SU-DHL-6 (cell line): ENCODE measurements around the gene RAB31.

ENCODE experiments used
- H2AFZ ChIP-seq: fragments of 200-600 bp; sonication (generic); 2 replicates; pipeline ENCODE4 v1.6.1; 2014; ENCODE audit warnings: low read depth, mild to moderate bottlenecking, moderate library complexity, mixed read lengths, antibody characterized with exemption, low read length; ENCODE audit not compliant: severe bottlenecking
- H3F3A ChIP-seq: fragments of 200-600 bp; shearing (Covaris generic); 2 replicates; pipeline ENCODE4 v1.6.0; 2016; ENCODE audit warnings: antibody characterized with exemption, mild to moderate bottlenecking; ENCODE audit not compliant: insufficient read depth
- H3K27ac ChIP-seq: fragments of 200-600 bp; sonication (generic); 2 replicates; pipeline ENCODE4 v1.5.1; 2016; ENCODE audit warnings: low read depth, mild to moderate bottlenecking, low read length, moderate library complexity, mixed read lengths
- H3K27me3 ChIP-seq: fragments of 200-600 bp; sonication (generic), shearing (Covaris generic); 2 replicates; pipeline ENCODE4 v1.6.0; 2014; ENCODE audit warnings: mild to moderate bottlenecking, low read length
- H3K36me3 ChIP-seq: fragments of 200-600 bp; sonication (generic); 2 replicates; pipeline ENCODE4 v1.6.1; 2014; ENCODE audit warnings: mild to moderate bottlenecking, low read length, mixed read lengths
- H3K4me2 ChIP-seq: fragments of 300-600, 200-600 bp; shearing (Covaris generic), sonication (generic); 2 replicates; pipeline ENCODE4 v1.6.0; 2014; ENCODE audit warnings: low read length, low read depth, mild to moderate bottlenecking; ENCODE audit not compliant: poor library complexity, severe bottlenecking
- H3K4me3 ChIP-seq: fragments of 200-600 bp; sonication (generic); 2 replicates; pipeline ENCODE4 v1.5.1; 2014; ENCODE audit warnings: antibody characterized with exemption, low read length, mild to moderate bottlenecking, mixed read lengths; ENCODE audit not compliant: insufficient read depth, poor library complexity, severe bottlenecking
- H3K79me2 ChIP-seq: fragments of 200-600 bp; sonication (generic); 2 replicates; pipeline ENCODE4 v1.6.1; 2014; ENCODE audit warnings: mild to moderate bottlenecking, low read length, moderate library complexity; ENCODE audit not compliant: insufficient read depth
- H3K9ac ChIP-seq: fragments of 200-600 bp; sonication (generic); 2 replicates; pipeline ENCODE4 v1.7.0; 2014; ENCODE audit warnings: mild to moderate bottlenecking, low read length
- H3K9me2 ChIP-seq: fragments of 200-600 bp; sonication (generic); replicated peaks from 2 replicates; pipeline ENCODE4 v1.6.1; 2014; ENCODE audit warnings: low read length; ENCODE audit not compliant: insufficient read depth
- H3K9me3 ChIP-seq: fragments of 200-600 bp; sonication (generic); 2 replicates; pipeline ENCODE4 v1.6.1; 2014; ENCODE audit warnings: low read length, mixed read lengths; ENCODE audit not compliant: insufficient read depth
- H4K20me1 ChIP-seq: fragments of 200-600 bp; sonication (generic); 2 replicates; pipeline ENCODE4 v1.6.1; 2014; ENCODE audit warnings: low read depth, mild to moderate bottlenecking, antibody characterized with exemption, low read length, moderate library complexity, mixed read lengths
- EZH2phosphoT487 ChIP-seq: fragments of 200-600 bp; sonication (generic), shearing (Covaris generic); conservative IDR thresholded peaks from 2 replicates; pipeline ENCODE4 v1.6.1; 2018; ENCODE audit warnings: mild to moderate bottlenecking, antibody characterized with exemption, low read length, moderate library complexity, mixed read lengths
- TF ChIP-seq, protein P1 (sequence below): fragments of 200-600 bp; sonication (generic); IDR thresholded peaks from one replicate; pipeline ENCODE4 v1.5.1; 2017; ENCODE audit warnings: antibody characterized with exemption, mild to moderate bottlenecking, low read length, moderate library complexity; ENCODE audit not compliant: insufficient read depth, poor library complexity, severe bottlenecking

RAB31 gene

DNA sequence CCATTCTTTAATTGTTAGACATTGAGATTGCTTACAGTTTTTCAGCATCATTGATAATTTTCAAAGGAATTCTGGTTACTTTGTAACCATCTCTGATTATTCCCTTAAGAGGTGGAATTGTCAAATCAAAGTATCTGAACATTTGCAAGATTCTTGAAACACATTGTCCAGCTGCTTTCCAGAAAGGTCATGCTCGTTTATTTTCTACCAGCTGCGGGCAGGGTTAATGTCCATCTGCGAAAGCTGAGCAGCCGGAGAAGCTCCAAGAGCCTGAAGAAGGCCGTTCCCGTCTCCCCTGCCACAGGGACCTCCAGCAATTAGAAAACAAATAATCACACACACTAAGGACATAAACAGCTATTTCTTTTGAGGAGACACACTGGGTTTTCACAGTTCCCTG lies 101.6 kb downstream of the RAB31 start:
- no peak overlapping the region for H3K4me2 ChIP-seq

DNA sequence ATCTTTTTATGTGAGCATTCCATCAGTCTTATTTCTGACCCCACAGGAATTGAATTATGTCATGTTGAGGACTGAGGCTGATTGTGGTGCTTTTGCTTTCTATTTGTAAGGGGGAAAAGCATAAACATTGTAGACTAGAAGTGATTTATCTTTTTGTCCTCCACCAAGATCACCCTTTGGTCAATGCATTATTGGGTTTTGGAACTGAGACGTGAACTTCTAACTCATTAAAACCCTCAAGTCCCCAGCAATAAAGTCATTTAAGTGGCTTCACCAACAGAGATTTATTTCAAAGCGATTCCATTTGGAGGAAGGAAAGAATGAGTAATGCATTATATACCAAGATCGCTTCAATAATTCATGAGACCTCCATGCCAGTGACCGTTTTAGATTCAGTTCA lies 102.2 kb downstream of the RAB31 start:
- H3K27me3 ChIP-seq: no peaks in the 10 kb centered on the region
- no peaks in the 10 kb centered on the region for H3K36me3 ChIP-seq
- no peak overlapping the region for H3K4me3 ChIP-seq
- no peak overlapping the region for H3K27ac ChIP-seq
- no peak overlapping the region for H3K4me2 ChIP-seq
- H2AFZ ChIP-seq: no peak overlapping the region
- H3K9me3 ChIP-seq: no peaks in the 10 kb centered on the region
- no peaks in the 10 kb centered on the region for H3K9me2 ChIP-seq
- no peaks in the 10 kb centered on the region for H3F3A ChIP-seq
- H3K79me2 ChIP-seq: no peaks in the 10 kb centered on the region
- no peaks in the 10 kb centered on the region for H4K20me1 ChIP-seq
- no peak for TF ChIP-seq EZH2phosphoT487
- TF ChIP-seq, protein P1, sequence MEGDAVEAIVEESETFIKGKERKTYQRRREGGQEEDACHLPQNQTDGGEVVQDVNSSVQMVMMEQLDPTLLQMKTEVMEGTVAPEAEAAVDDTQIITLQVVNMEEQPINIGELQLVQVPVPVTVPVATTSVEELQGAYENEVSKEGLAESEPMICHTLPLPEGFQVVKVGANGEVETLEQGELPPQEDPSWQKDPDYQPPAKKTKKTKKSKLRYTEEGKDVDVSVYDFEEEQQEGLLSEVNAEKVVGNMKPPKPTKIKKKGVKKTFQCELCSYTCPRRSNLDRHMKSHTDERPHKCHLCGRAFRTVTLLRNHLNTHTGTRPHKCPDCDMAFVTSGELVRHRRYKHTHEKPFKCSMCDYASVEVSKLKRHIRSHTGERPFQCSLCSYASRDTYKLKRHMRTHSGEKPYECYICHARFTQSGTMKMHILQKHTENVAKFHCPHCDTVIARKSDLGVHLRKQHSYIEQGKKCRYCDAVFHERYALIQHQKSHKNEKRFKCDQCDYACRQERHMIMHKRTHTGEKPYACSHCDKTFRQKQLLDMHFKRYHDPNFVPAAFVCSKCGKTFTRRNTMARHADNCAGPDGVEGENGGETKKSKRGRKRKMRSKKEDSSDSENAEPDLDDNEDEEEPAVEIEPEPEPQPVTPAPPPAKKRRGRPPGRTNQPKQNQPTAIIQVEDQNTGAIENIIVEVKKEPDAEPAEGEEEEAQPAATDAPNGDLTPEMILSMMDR: no peak
- H3K9ac ChIP-seq: no peak overlapping the region

More for the DNA sequence above, 101.6 kb downstream of the RAB31 start:
- no peak overlapping the region for H3K9ac ChIP-seq
- no peaks in the 10 kb centered on the region for H3K36me3 ChIP-seq
- no peaks in the 10 kb centered on the region for H3F3A ChIP-seq
- H4K20me1 ChIP-seq: no peaks in the 10 kb centered on the region
- H3K9me3 ChIP-seq: no peaks in the 10 kb centered on the region
- H3K27ac ChIP-seq: no peak overlapping the region
- H3K27me3 ChIP-seq: no peaks in the 10 kb centered on the region
- TF ChIP-seq, protein P1: no peak
- no peak for TF ChIP-seq EZH2phosphoT487
- no peaks in the 10 kb centered on the region for H3K9me2 ChIP-seq
- H3K4me3 ChIP-seq: no peak overlapping the region
- H2AFZ ChIP-seq: no peak overlapping the region
- H3K79me2 ChIP-seq: no peaks in the 10 kb centered on the region

DNA sequence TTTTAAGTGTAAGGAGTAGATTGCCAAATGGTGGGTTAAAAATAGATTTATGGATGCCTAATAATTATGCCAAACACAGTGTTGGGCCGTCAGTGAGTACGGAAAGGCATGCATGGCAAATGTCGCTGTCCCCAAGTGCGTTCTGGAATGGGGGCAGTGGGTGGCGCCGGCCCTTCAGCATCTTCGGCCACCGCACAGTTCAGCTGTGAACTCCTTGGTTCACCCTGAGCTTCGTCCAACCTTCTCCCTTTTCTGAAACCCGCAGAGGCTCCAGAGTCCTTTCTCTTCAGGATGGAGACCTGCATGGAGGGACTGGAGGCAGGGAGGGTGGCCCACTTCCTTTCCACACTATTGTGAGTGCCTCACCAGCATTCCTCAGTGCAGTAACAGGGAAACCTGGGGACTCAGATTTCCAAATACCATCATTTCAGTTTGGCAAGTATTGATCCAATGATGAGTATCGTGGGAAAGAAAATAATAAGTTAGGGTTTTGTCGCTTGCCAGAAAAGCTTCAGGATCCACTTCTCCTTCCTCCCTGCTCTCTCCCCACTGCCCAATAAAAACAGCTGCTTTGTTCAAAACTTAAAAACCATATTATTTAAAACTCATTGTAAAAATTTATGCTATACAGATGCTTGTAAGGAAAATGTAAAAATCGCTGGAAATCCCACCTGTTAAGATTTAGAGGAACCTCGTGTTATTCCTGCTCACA lies 103.0 kb downstream of the RAB31 start:
- Histone ChIP-seq H2AFZ (no peak overlapping the region), H3K27ac (no peak overlapping the region), H3K9me2 (no peaks in the 10 kb centered on the region)

DNA sequence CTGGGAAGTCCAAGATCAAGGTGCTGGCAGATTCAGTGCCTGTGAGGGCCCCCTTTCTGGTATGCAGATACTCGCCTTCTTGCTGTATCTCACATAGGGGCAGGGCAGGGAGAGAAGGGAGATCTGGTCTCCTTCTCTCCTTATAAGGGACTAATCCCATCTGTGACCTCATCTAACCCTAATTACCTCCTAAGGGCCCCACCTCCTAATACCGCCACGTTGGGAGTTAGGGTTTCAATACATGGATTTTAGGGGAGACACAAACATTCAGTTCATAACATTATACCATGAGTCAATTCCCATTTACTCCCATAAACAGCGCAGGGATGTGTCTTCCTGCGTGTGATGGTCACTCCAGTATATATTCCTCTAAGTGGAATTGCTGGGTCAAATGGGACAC lies 103.9 kb downstream of the RAB31 start:
- Histone ChIP-seq H2AFZ (no peak overlapping the region), H3F3A (no peaks in the 10 kb centered on the region), H3K4me3 (no peak overlapping the region), H3K79me2 (no peaks in the 10 kb centered on the region), H3K27ac (no peak overlapping the region), H3K4me2 (no peak overlapping the region), H3K9ac (no peak overlapping the region), H4K20me1 (no peaks in the 10 kb centered on the region), H3K9me2 (no peaks in the 10 kb centered on the region), H3K36me3 (no peaks in the 10 kb centered on the region), H3K9me3 (no peaks in the 10 kb centered on the region), H3K27me3 (no peaks in the 10 kb centered on the region)
- no peak for TF ChIP-seq EZH2phosphoT487
- TF ChIP-seq, protein P1: no peak

More for the DNA sequence above, 103.0 kb downstream of the RAB31 start:
- Histone ChIP-seq H3K4me2 (no peak overlapping the region), H3K79me2 (no peaks in the 10 kb centered on the region), H3K36me3 (no peaks in the 10 kb centered on the region), H3K9ac (no peak overlapping the region), H4K20me1 (no peaks in the 10 kb centered on the region), H3K4me3 (no peak overlapping the region), H3K27me3 (no peaks in the 10 kb centered on the region), H3K9me3 (no peaks in the 10 kb centered on the region), H3F3A (no peaks in the 10 kb centered on the region)
- no peak for TF ChIP-seq EZH2phosphoT487
